ENCODE measurements around the gene PIGK.

Gene PIGK

DNA sequence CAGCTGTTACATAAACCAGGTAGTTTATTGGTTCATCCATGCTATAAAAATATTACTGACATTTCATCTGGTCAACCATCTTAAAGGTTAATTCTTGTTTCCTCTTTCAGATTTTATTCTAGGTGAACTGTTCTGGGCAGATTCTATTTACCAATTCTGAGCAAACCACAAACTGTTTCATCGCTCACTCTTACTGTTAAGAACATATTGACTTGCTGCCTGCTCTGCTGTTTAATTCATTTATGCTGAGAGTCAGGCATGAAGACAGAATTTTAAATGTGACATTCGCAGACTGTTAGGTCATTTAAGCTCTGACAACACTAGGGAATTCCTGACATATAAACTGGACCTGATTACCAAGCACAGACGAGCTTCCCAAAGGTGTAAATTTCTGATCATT lies 98.3 kb downstream of the PIGK start:
- no peak overlapping the region for H2BK5ac ChIP-seq (ENCODE audit: low read depth, low read length, poor library complexity)
- H3K79me1 ChIP-seq (ENCODE audit: low read length), result no peaks in the 10 kb centered on the region
- no peaks in the 10 kb centered on the region for H3K9me3 ChIP-seq (ENCODE audit: insufficient read depth, low read depth, low read length)
- no peak overlapping the region for H3K23ac ChIP-seq (ENCODE audit: low read length)
- H2BK12ac ChIP-seq (ENCODE audit: low read length), result no peak overlapping the region
- H3K9ac ChIP-seq (ENCODE audit: low read length), result no peak overlapping the region
- DNase-seq, result no peak
- no peak overlapping the region for H3K27ac ChIP-seq (ENCODE audit: low read depth, low read length)
- H4K91ac ChIP-seq (ENCODE audit: low read depth, low read length), result no peak overlapping the region
- no peak overlapping the region for H3K14ac ChIP-seq (ENCODE audit: low read length)
- no peak overlapping the region for H3K18ac ChIP-seq (ENCODE audit: low read length)
- WGBS (ENCODE audit: extremely low coverage, insufficient coverage, insufficient read length), result no CpG with 5 or more reads among the region's 3 CpGs
- no peak overlapping the region for H2AK5ac ChIP-seq (ENCODE audit: low read length)
- no peak overlapping the region for H2AFZ ChIP-seq (ENCODE audit: insufficient read depth, low read length, poor library complexity)
- H3K4ac ChIP-seq (ENCODE audit: low read depth, low read length), result no peak overlapping the region
- H4K8ac ChIP-seq (ENCODE audit: low read depth, low read length), result no peak overlapping the region
- no peaks in the 10 kb centered on the region for H3K79me2 ChIP-seq (ENCODE audit: control insufficient read depth, insufficient read depth, low read length, poor library complexity)
- H3K27me3 ChIP-seq (ENCODE audit: insufficient read depth, low read length), result no peaks in the 10 kb centered on the region
- no peaks in the 10 kb centered on the region for H3K36me3 ChIP-seq (ENCODE audit: control insufficient read depth in 1 of 2, insufficient read depth in 2 of 2, low read length in 2 of 2)
- H3K4me3 ChIP-seq (ENCODE audit: low read depth, low read length), result no peak overlapping the region
- H4K12ac ChIP-seq (ENCODE audit: low read depth, low read length), result no peak overlapping the region
- H2BK120ac ChIP-seq (ENCODE audit: insufficient read depth, low read length, poor library complexity), result no peak overlapping the region
- H3K4me2 ChIP-seq (ENCODE audit: low read length), result no peak overlapping the region
- no peaks in the 10 kb centered on the region for H3K4me1 ChIP-seq (ENCODE audit: control insufficient read depth in 1 of 2, insufficient read depth in 2 of 2, low read length in 2 of 2)

GRCh38 chr1:77118712-77119111 lies 100.5 kb downstream of the PIGK start:
- no peak overlapping the region for H3K4me2 ChIP-seq (ENCODE audit: low read length)
- H3K4ac ChIP-seq (ENCODE audit: low read depth, low read length), result no peak overlapping the region
- DNase-seq, result no peak
- no peak overlapping the region for H3K9ac ChIP-seq (ENCODE audit: low read length)
- H2AFZ ChIP-seq (ENCODE audit: insufficient read depth, low read length, poor library complexity), result no peak overlapping the region
- no peaks in the 10 kb centered on the region for H3K79me1 ChIP-seq (ENCODE audit: low read length)
- no peak overlapping the region for H3K14ac ChIP-seq (ENCODE audit: low read length)
- no peak overlapping the region for H3K4me3 ChIP-seq (ENCODE audit: low read depth, low read length)
- H2AK5ac ChIP-seq (ENCODE audit: low read length), result no peak overlapping the region
- no peaks in the 10 kb centered on the region for H3K27me3 ChIP-seq (ENCODE audit: insufficient read depth, low read length)
- H3K27ac ChIP-seq (ENCODE audit: low read depth, low read length), result no peak overlapping the region
- H3K4me1 ChIP-seq (ENCODE audit: control insufficient read depth in 1 of 2, insufficient read depth in 2 of 2, low read length in 2 of 2), result no peaks in the 10 kb centered on the region
- no peak overlapping the region for H4K12ac ChIP-seq (ENCODE audit: low read depth, low read length)
- H3K18ac ChIP-seq (ENCODE audit: low read length), result no peak overlapping the region
- no peak overlapping the region for H2BK120ac ChIP-seq (ENCODE audit: insufficient read depth, low read length, poor library complexity)
- H4K91ac ChIP-seq (ENCODE audit: low read depth, low read length), result no peak overlapping the region
- H3K79me2 ChIP-seq (ENCODE audit: control insufficient read depth, insufficient read depth, low read length, poor library complexity), result no peaks in the 10 kb centered on the region
- H4K8ac ChIP-seq (ENCODE audit: low read depth, low read length), result no peak overlapping the region
- no peak overlapping the region for H3K23ac ChIP-seq (ENCODE audit: low read length)
- H2BK5ac ChIP-seq (ENCODE audit: low read depth, low read length, poor library complexity), result no peak overlapping the region
- WGBS (ENCODE audit: extremely low coverage, insufficient coverage, insufficient read length), result no CpG with 5 or more reads among the region's 4 CpGs
- H3K36me3 ChIP-seq (ENCODE audit: control insufficient read depth in 1 of 2, insufficient read depth in 2 of 2, low read length in 2 of 2), result no peaks in the 10 kb centered on the region
- H3K9me3 ChIP-seq (ENCODE audit: insufficient read depth, low read depth, low read length), result no peaks in the 10 kb centered on the region
- H2BK12ac ChIP-seq (ENCODE audit: low read length), result no peak overlapping the region

DNA sequence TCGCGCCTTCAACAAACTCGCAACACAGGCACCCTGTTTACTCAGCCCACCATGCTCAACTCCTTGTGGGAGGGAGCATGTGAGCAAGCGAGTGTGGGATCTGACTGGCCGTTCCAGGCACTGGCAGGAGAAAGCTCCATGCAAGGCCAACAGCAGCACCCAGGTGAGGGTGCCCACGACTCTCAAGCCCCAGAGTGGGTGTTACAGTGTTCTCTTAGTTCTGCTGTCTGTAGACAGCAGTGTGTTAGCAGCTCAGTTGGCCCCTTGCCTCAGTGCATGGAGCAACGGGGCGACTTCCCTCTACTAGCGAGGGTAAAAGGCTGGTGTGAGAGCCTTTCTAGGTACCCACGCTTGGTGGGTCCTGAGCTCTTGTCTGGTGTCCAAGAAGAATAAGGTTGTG lies 114.6 kb downstream of the PIGK start:
- Histone ChIP-seq H4K8ac (ENCODE audit: low read depth, low read length) (no peak overlapping the region), H4K91ac (ENCODE audit: low read depth, low read length) (no peak overlapping the region), H3K4me2 (ENCODE audit: low read length) (no peak overlapping the region), H3K79me2 (ENCODE audit: control insufficient read depth, insufficient read depth, low read length, poor library complexity) (no peaks in the 10 kb centered on the region), H3K9ac (ENCODE audit: low read length) (no peak overlapping the region), H3K18ac (ENCODE audit: low read length) (no peak overlapping the region), H2AFZ (ENCODE audit: insufficient read depth, low read length, poor library complexity) (no peak overlapping the region), H3K14ac (ENCODE audit: low read length) (no peak overlapping the region), H3K4ac (ENCODE audit: low read depth, low read length) (no peak overlapping the region), H3K23ac (ENCODE audit: low read length) (no peak overlapping the region), H3K9me3 (ENCODE audit: insufficient read depth, low read depth, low read length) (no peaks in the 10 kb centered on the region), H3K27ac (ENCODE audit: low read depth, low read length) (no peak overlapping the region), H2BK12ac (ENCODE audit: low read length) (no peak overlapping the region), H3K27me3 (ENCODE audit: insufficient read depth, low read length) (no peaks in the 10 kb centered on the region), H3K79me1 (ENCODE audit: low read length) (no peaks in the 10 kb centered on the region), H3K4me1 (ENCODE audit: control insufficient read depth in 1 of 2, insufficient read depth in 2 of 2, low read length in 2 of 2) (no peaks in the 10 kb centered on the region), H2BK5ac (ENCODE audit: low read depth, low read length, poor library complexity) (no peak overlapping the region), H3K4me3 (ENCODE audit: low read depth, low read length) (no peak overlapping the region), H3K36me3 (ENCODE audit: control insufficient read depth in 1 of 2, insufficient read depth in 2 of 2, low read length in 2 of 2) (no peaks in the 10 kb centered on the region), H2BK120ac (ENCODE audit: insufficient read depth, low read length, poor library complexity) (no peak overlapping the region), H4K12ac (ENCODE audit: low read depth, low read length) (no peak overlapping the region), H2AK5ac (ENCODE audit: low read length) (no peak overlapping the region)
- WGBS (ENCODE audit: extremely low coverage, insufficient coverage, insufficient read length), result no CpG with 5 or more reads among the region's 10 CpGs
- no peak for DNase-seq

- H2AK5ac ChIP-seq (ENCODE audit: low read length), result no peak overlapping the region
- H3K23ac ChIP-seq (ENCODE audit: low read length), result no peak overlapping the region
- no peaks in the 10 kb centered on the region for H3K4me1 ChIP-seq (ENCODE audit: control insufficient read depth in 1 of 2, insufficient read depth in 2 of 2, low read length in 2 of 2)
- no peak overlapping the region for H2BK5ac ChIP-seq (ENCODE audit: low read depth, low read length, poor library complexity)
- no peak overlapping the region for H3K4me3 ChIP-seq (ENCODE audit: low read depth, low read length)
- no peak overlapping the region for H4K12ac ChIP-seq (ENCODE audit: low read depth, low read length)
- no peak overlapping the region for H3K4ac ChIP-seq (ENCODE audit: low read depth, low read length)
- DNase-seq, result no peak
- H2BK12ac ChIP-seq (ENCODE audit: low read length), result no peak overlapping the region
- no peak overlapping the region for H4K91ac ChIP-seq (ENCODE audit: low read depth, low read length)
- H3K27ac ChIP-seq (ENCODE audit: low read depth, low read length), result no peak overlapping the region
- WGBS (ENCODE audit: extremely low coverage, insufficient coverage, insufficient read length), result no CpG with 5 or more reads among the region's 4 CpGs
- H3K14ac ChIP-seq (ENCODE audit: low read length), result no peak overlapping the region
- no peak overlapping the region for H4K8ac ChIP-seq (ENCODE audit: low read depth, low read length)
- H3K4me2 ChIP-seq (ENCODE audit: low read length), result no peak overlapping the region
- no peaks in the 10 kb centered on the region for H3K79me1 ChIP-seq (ENCODE audit: low read length)
- H3K9me3 ChIP-seq (ENCODE audit: insufficient read depth, low read depth, low read length), result no peaks in the 10 kb centered on the region
- H2BK120ac ChIP-seq (ENCODE audit: insufficient read depth, low read length, poor library complexity), result no peak overlapping the region
- H3K18ac ChIP-seq (ENCODE audit: low read length), result no peak overlapping the region
- H3K79me2 ChIP-seq (ENCODE audit: control insufficient read depth, insufficient read depth, low read length, poor library complexity), result no peaks in the 10 kb centered on the region
- H3K36me3 ChIP-seq (ENCODE audit: control insufficient read depth in 1 of 2, insufficient read depth in 2 of 2, low read length in 2 of 2), result no peaks in the 10 kb centered on the region
- H3K9ac ChIP-seq (ENCODE audit: low read length), result no peak overlapping the region
- no peak overlapping the region for H2AFZ ChIP-seq (ENCODE audit: insufficient read depth, low read length, poor library complexity)
- no peaks in the 10 kb centered on the region for H3K27me3 ChIP-seq (ENCODE audit: insufficient read depth, low read length)
These were observed 115.7 kb downstream of the PIGK start for GRCh38 chr1:77103486-77103885.

All from trophoblast cell (in vitro differentiated cells and primary cell).